ENCODE data around the gene TBX15.

DNA sequence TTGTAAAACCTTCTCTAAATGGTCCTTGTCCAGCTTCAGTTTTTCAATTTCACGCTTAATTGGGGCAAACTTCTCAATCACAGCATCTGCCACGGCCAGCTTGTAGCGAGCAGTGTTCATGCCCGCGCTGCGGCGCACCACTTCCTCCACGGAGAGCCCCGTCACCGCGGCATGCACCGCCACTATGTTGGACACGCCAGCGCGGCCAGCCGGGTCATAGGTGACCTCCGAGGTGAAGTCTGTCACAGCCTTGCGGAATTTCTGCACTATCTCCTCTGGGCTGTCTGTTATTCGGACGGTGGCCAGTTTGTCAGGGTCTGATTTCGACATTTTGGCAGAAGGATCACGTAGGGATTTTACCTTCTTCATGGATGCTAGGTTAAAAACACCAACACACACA is 44.8 kb upstream of the TBX15 start:
- TF ChIP-seq, protein P1, sequence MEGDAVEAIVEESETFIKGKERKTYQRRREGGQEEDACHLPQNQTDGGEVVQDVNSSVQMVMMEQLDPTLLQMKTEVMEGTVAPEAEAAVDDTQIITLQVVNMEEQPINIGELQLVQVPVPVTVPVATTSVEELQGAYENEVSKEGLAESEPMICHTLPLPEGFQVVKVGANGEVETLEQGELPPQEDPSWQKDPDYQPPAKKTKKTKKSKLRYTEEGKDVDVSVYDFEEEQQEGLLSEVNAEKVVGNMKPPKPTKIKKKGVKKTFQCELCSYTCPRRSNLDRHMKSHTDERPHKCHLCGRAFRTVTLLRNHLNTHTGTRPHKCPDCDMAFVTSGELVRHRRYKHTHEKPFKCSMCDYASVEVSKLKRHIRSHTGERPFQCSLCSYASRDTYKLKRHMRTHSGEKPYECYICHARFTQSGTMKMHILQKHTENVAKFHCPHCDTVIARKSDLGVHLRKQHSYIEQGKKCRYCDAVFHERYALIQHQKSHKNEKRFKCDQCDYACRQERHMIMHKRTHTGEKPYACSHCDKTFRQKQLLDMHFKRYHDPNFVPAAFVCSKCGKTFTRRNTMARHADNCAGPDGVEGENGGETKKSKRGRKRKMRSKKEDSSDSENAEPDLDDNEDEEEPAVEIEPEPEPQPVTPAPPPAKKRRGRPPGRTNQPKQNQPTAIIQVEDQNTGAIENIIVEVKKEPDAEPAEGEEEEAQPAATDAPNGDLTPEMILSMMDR (IDR thresholded peaks at IDR 0.05; ENCODE audit: insufficient read depth, low read length, poor library complexity, severe bottlenecking): no peak
- no peak for TF ChIP-seq EZH2phosphoT487 (conservative IDR thresholded peaks at IDR 0.05; ENCODE audit: low read length)

All from SU-DHL-6 (cell line).